HepG2 (cell line): ENCODE results near the gene MSH4. TPM values are rescaled to one million over a fixed set of nuclear protein-coding genes. Genes with fewer than 3 reads are reported as not detected.

ENCODE experiments used
- HIVEP1 ChIP-seq: sonication (generic); formaldehyde crosslinking; IDR thresholded peaks from 2 replicates; pipeline ENCODE4 v1.4.0; 2020; ENCODE audit warnings: mild to moderate bottlenecking, missing genetic modification reagents
- KAT2B ChIP-seq: fragments of 150-350 bp; IDR thresholded peaks from 2 replicates; pipeline ENCODE4 v1.6.1; 2014; ENCODE audit warnings: low read depth, low read length, borderline replicate concordance
- MED8 ChIP-seq: sonication (generic); formaldehyde crosslinking; IDR thresholded peaks from 2 replicates; pipeline ENCODE4 v1.8.1; 2023; ENCODE audit warnings: mild to moderate bottlenecking, missing genetic modification reagents; ENCODE audit not compliant: insufficient replicate concordance
- MYC ChIP-seq: sonication (generic); formaldehyde crosslinking; IDR thresholded peaks from 2 replicates; pipeline ENCODE4 v1.9.0; 2021; ENCODE audit warnings: missing genetic modification reagents, borderline replicate concordance
- YEATS2 ChIP-seq: sonication (generic); formaldehyde crosslinking; IDR thresholded peaks from 2 replicates; pipeline ENCODE4 v1.4.0; 2020; ENCODE audit warnings: missing genetic modification reagents, borderline replicate concordance
- ZC3H4 ChIP-seq: sonication (generic); formaldehyde crosslinking; IDR thresholded peaks from 2 replicates; pipeline ENCODE4 v1.4.0; 2020; ENCODE audit warnings: missing genetic modification reagents, borderline replicate concordance
- ZKSCAN5 ChIP-seq: sonication (generic); formaldehyde crosslinking; IDR thresholded peaks from 2 replicates; pipeline ENCODE4 v1.5.1; 2020; ENCODE audit warnings: mild to moderate bottlenecking, missing genetic modification reagents
- ZNF224 ChIP-seq: sonication (generic); formaldehyde crosslinking; IDR thresholded peaks from 2 replicates; pipeline ENCODE4 v1.5.0; 2020; ENCODE audit warnings: mild to moderate bottlenecking, missing genetic modification reagents
- ZNF30 ChIP-seq: sonication (generic); formaldehyde crosslinking; IDR thresholded peaks from 2 replicates; pipeline ENCODE4 v1.5.0; 2020; ENCODE audit warnings: mild to moderate bottlenecking, missing genetic modification reagents
- polyA plus RNA-seq, 8 experiments: library from polyadenylated mRNA; depleted of rRNA in 3 of 8; stranded (reverse) in 7 of 8; unstranded in 1 of 8; fragments of >200 nt; fragmentation: Illumina TruSeq in 4 of 8; extraction: Trizol in 4 of 8; gene quantifications; 2 replicates each; pipeline versions ENCODE4 v1.2.1 to v1.2.3, GENCODE V29; 2011 to 2016; ENCODE audit warnings: low read depth in 4 of 8, missing spikeins in 1 of 8, mixed read lengths in 1 of 8; ENCODE audit not compliant: insufficient read depth in 1 of 8
- total RNA-seq, 5 experiments: library from RNA; depleted of rRNA; stranded (reverse); fragments of >200 nt; fragmentation: Illumina TruSeq; extraction: Trizol; gene quantifications; 2 replicates each; pipeline ENCODE4 v1.2.3, GENCODE V29; 2016; ENCODE audit warnings: low read depth in 1 of 5
- TF ChIP-seq, protein P1 (sequence below): sonication (generic); formaldehyde crosslinking; IDR thresholded peaks from 2 replicates; pipeline ENCODE4 v1.5.1; 2020; ENCODE audit warnings: mild to moderate bottlenecking, missing genetic modification reagents, borderline replicate concordance
- TF ChIP-seq, protein P2 (sequence below): sonication (generic); formaldehyde crosslinking; IDR thresholded peaks from 2 replicates; pipeline ENCODE4 v1.8.0; 2022; ENCODE audit warnings: missing genetic modification reagents, mild to moderate bottlenecking, moderate library complexity, borderline replicate concordance
- TF ChIP-seq, protein P3 (sequence below): sonication (generic); formaldehyde crosslinking; IDR thresholded peaks from 2 replicates; pipeline ENCODE4 v1.4.0; 2020; ENCODE audit warnings: mild to moderate bottlenecking, missing genetic modification reagents

The MSH4 gene
- total and polyA plus RNA-seq, 2 of the 13 experiments (the other 11 are each of a cell fraction or from before 2014, with no cell fraction given), result 0.01 to 0.09 TPM

DNA sequence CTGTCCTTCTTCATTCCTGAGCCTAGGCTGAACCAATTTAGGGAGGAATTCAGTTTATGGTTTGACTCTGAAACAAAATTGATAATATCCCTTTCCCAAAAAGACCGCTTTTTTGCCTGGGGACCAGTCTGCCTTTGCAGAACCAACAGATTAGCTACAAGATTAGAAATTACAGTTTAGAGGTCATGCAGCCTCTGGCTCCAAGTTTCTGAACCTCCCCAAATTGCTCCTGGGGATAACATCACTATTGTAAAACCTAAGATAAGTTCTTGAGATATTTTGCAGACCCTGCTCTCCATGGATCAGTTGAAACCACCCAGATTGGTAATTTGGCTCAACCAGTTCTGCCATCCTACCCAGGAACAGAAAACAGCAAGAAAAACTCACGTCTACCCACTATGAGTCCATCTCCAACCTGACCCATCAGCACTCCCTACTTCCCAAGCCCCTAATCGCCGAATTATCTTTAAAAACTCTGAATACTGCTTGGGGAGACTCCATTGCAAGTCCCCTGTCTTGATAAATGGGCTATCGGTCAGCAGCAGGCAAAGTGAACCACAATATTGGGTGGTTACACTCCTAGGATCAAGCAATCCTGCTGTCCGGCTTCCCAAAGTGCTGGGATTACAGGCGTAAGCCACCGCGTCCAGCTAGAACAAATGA lies 11.2 kb upstream of the MSH4 start (continued):
- TF ChIP-seq, protein P1, sequence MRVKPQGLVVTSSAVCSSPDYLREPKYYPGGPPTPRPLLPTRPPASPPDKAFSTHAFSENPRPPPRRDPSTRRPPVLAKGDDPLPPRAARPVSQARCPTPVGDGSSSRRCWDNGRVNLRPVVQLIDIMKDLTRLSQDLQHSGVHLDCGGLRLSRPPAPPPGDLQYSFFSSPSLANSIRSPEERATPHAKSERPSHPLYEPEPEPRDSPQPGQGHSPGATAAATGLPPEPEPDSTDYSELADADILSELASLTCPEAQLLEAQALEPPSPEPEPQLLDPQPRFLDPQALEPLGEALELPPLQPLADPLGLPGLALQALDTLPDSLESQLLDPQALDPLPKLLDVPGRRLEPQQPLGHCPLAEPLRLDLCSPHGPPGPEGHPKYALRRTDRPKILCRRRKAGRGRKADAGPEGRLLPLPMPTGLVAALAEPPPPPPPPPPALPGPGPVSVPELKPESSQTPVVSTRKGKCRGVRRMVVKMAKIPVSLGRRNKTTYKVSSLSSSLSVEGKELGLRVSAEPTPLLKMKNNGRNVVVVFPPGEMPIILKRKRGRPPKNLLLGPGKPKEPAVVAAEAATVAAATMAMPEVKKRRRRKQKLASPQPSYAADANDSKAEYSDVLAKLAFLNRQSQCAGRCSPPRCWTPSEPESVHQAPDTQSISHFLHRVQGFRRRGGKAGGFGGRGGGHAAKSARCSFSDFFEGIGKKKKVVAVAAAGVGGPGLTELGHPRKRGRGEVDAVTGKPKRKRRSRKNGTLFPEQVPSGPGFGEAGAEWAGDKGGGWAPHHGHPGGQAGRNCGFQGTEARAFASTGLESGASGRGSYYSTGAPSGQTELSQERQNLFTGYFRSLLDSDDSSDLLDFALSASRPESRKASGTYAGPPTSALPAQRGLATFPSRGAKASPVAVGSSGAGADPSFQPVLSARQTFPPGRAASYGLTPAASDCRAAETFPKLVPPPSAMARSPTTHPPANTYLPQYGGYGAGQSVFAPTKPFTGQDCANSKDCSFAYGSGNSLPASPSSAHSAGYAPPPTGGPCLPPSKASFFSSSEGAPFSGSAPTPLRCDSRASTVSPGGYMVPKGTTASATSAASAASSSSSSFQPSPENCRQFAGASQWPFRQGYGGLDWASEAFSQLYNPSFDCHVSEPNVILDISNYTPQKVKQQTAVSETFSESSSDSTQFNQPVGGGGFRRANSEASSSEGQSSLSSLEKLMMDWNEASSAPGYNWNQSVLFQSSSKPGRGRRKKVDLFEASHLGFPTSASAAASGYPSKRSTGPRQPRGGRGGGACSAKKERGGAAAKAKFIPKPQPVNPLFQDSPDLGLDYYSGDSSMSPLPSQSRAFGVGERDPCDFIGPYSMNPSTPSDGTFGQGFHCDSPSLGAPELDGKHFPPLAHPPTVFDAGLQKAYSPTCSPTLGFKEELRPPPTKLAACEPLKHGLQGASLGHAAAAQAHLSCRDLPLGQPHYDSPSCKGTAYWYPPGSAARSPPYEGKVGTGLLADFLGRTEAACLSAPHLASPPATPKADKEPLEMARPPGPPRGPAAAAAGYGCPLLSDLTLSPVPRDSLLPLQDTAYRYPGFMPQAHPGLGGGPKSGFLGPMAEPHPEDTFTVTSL, result no peak
- TF ChIP-seq HIVEP1 (CRISPR knock-in tag), result no peak
- no peak for TF ChIP-seq YEATS2 (CRISPR knock-in tag)
- TF ChIP-seq, protein P2, sequence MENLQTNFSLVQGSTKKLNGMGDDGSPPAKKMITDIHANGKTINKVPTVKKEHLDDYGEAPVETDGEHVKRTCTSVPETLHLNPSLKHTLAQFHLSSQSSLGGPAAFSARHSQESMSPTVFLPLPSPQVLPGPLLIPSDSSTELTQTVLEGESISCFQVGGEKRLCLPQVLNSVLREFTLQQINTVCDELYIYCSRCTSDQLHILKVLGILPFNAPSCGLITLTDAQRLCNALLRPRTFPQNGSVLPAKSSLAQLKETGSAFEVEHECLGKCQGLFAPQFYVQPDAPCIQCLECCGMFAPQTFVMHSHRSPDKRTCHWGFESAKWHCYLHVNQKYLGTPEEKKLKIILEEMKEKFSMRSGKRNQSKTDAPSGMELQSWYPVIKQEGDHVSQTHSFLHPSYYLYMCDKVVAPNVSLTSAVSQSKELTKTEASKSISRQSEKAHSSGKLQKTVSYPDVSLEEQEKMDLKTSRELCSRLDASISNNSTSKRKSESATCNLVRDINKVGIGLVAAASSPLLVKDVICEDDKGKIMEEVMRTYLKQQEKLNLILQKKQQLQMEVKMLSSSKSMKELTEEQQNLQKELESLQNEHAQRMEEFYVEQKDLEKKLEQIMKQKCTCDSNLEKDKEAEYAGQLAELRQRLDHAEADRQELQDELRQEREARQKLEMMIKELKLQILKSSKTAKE (CRISPR knock-in tag), result no peak
- no peak for TF ChIP-seq ZNF224 (CRISPR knock-in tag)
- TF ChIP-seq, protein P3, sequence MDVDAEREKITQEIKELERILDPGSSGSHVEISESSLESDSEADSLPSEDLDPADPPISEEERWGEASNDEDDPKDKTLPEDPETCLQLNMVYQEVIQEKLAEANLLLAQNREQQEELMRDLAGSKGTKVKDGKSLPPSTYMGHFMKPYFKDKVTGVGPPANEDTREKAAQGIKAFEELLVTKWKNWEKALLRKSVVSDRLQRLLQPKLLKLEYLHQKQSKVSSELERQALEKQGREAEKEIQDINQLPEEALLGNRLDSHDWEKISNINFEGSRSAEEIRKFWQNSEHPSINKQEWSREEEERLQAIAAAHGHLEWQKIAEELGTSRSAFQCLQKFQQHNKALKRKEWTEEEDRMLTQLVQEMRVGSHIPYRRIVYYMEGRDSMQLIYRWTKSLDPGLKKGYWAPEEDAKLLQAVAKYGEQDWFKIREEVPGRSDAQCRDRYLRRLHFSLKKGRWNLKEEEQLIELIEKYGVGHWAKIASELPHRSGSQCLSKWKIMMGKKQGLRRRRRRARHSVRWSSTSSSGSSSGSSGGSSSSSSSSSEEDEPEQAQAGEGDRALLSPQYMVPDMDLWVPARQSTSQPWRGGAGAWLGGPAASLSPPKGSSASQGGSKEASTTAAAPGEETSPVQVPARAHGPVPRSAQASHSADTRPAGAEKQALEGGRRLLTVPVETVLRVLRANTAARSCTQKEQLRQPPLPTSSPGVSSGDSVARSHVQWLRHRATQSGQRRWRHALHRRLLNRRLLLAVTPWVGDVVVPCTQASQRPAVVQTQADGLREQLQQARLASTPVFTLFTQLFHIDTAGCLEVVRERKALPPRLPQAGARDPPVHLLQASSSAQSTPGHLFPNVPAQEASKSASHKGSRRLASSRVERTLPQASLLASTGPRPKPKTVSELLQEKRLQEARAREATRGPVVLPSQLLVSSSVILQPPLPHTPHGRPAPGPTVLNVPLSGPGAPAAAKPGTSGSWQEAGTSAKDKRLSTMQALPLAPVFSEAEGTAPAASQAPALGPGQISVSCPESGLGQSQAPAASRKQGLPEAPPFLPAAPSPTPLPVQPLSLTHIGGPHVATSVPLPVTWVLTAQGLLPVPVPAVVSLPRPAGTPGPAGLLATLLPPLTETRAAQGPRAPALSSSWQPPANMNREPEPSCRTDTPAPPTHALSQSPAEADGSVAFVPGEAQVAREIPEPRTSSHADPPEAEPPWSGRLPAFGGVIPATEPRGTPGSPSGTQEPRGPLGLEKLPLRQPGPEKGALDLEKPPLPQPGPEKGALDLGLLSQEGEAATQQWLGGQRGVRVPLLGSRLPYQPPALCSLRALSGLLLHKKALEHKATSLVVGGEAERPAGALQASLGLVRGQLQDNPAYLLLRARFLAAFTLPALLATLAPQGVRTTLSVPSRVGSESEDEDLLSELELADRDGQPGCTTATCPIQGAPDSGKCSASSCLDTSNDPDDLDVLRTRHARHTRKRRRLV (CRISPR knock-in tag), result 0 out of 2 replicates have a peak, but pooled peaks have one; percentile 39
- TF ChIP-seq KAT2B, result no peak
- peak; percentile 17 for TF ChIP-seq MED8
- no peak for TF ChIP-seq MYC (CRISPR knock-in tag)
- no peak for TF ChIP-seq ZKSCAN5 (CRISPR knock-in tag)
- 0 out of 2 replicates have a peak, but pooled peaks have one; percentile 18 for TF ChIP-seq ZC3H4 (CRISPR knock-in tag)
- no peak for TF ChIP-seq ZNF30 (CRISPR knock-in tag)
